ENCODE measurements around the gene HERC4.

GRCh38 chr10:67935223-67935622, 139.9 kb downstream of the HERC4 start:
- TF ChIP-seq GATA3 (IDR thresholded peaks at IDR 0.05; ENCODE audit: low read depth, low read length) = no peak
- no peak for TF ChIP-seq GATA2 (IDR thresholded peaks at IDR 0.05; ENCODE audit: low read depth, low read length)
